Heart left ventricle (tissue), 13 donors: ENCODE results near the gene CHIT1.

Experiments
- POLR2A ChIP-seq, 2 donors: fragments of 450-650 bp; IDR thresholded peaks; one replicate each; pipeline ENCODE4 v1.6.1; 2017; ENCODE audit warnings: antibody characterized with exemption in 2 of 2, mild to moderate bottlenecking in 2 of 2, moderate library complexity in 2 of 2
- TF ChIP-seq, protein P1 (sequence below), 12 donors: fragments of 200-600 bp; sonication (generic) in 4 of 12; IDR thresholded peaks; one replicate each; pipeline versions ENCODE4 v1.5.0 to v1.8.0; 2018 to 2022; ENCODE audit warnings: antibody characterized with exemption in 12 of 12, mild to moderate bottlenecking in 5 of 12
- donor health status: ischemic (EF 13 %, LVEDD 7.1; RV severe dilation, severe dysfunction).
- donor health status: DM: no; HTN: yes; CAD: no.
- donor health status: DM: no; HTN: no; CAD: no.
- donor health status: ischemic (EF 25% LVEDD 6.9; RV normal size, moderate dysfunction).
- donor health status: ischemic (EF 25% LVEDD 5.7; RV mildly dilated, moderate dysfunction).
- donor health status: ischemic (EF 35%, LVEDD 5.7; RV mildly dilated, moderate dysfunction).
- donor health status: nonischemic (EF 11% LVEDD 7.7; RV severe dilation, severe dysfunction).
- donor health status: DM: yes; HTN: yes; CAD: no.
- donor health status: PGD.
- donor health status: ischemic (EF 29% LVEDD 5.4; RV normal size, mild dysfunction).
- donor health status: nonischemic (EF 23%, LVEDD 6.1; RV moderate dilation, normal function).

DNA sequence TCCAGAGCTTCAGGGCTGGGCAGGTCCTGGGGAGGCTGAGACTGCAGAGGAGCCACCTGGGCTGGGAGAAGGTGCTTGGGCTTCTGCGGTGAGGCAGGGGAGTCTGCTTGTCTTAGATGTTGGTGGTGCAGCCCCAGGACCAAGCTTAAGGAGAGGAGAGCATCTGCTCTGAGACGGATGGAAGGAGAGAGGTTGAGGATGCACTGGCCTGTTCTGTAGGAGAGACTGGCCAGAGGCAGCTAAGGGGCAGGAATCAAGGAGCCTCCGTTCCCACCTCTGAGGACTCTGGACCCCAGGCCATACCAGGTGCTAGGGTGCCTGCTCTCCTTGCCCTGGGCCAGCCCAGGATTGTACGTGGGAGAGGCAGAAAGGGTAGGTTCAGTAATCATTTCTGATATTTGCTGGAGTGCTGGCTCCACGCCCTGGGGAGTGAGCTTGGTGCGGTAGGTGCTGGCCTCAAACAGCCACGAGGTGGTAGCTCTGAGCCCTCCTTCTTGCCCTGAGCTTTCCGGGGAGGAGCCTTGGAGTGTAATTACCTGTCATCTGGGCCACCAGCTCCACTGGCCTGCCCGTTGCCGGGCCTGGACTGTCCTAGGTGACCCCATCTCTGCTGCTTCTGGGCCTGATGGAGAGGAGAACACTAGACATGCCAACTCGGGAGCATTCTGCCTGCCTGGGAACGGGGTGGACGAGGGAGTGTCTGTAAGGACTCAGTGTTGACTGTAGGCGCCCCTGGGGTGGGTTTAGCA is 63.1 kb downstream of the CHIT1 start:
- TF ChIP-seq, protein P1, sequence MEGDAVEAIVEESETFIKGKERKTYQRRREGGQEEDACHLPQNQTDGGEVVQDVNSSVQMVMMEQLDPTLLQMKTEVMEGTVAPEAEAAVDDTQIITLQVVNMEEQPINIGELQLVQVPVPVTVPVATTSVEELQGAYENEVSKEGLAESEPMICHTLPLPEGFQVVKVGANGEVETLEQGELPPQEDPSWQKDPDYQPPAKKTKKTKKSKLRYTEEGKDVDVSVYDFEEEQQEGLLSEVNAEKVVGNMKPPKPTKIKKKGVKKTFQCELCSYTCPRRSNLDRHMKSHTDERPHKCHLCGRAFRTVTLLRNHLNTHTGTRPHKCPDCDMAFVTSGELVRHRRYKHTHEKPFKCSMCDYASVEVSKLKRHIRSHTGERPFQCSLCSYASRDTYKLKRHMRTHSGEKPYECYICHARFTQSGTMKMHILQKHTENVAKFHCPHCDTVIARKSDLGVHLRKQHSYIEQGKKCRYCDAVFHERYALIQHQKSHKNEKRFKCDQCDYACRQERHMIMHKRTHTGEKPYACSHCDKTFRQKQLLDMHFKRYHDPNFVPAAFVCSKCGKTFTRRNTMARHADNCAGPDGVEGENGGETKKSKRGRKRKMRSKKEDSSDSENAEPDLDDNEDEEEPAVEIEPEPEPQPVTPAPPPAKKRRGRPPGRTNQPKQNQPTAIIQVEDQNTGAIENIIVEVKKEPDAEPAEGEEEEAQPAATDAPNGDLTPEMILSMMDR (IDR thresholded peaks at IDR 0.05), result no peak
- TF ChIP-seq POLR2A (IDR thresholded peaks at IDR 0.05), result no peak
